ENCODE measurements around the gene RSPO4. TPM values are rescaled to one million over a fixed set of nuclear protein-coding genes. Genes with fewer than 3 reads are reported as not detected.

Gene RSPO4
- total and polyA plus RNA-seq, 9 of the 15 experiments (the other 6 are each of a cell fraction or from before 2014, with no cell fraction given): 0.04 to 0.34 TPM; not detected in 7

DNA sequence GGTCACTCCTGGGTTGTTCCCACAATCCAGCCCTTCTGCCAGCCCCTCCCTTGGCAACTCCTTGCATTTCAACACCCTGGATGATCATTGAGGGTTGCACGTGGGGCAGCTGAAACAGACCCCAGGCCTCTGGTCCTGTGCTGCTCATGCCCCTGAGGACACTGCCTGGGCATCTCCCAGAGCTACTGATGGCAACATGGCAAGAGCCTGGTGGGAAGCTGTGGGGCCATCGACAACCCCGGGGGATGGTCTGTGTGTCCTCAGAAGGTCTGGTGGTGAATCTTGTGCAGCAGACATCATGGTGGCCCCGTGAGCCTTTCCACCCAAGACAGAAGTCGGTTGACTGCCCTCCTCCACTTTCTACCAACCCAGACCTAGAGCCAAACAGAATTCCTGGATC is 81.0 kb downstream of the RSPO4 start:
- Histone ChIP-seq H3K9me1 (ENCODE audit: control insufficient read depth, insufficient read depth, low read length) (no peaks in the 10 kb centered on the region), H3K4me3 (no peak overlapping the region), H4K20me1 (replicated peaks; ENCODE audit: control insufficient read depth, insufficient read depth, low read length) (no peaks in the 10 kb centered on the region), H3K27me3 (ENCODE audit: control insufficient read depth in 2 of 2, insufficient read depth in 2 of 2, low read length in 2 of 2) (peaks cover 0 to 32% of the 10 kb centered on the region in 2 experiments; a peak in 2 of 5 replicates), H3K4me2 (ENCODE audit: insufficient read depth, low read length) (no peak overlapping the region), H3K27ac (ENCODE audit: extremely low read depth, low read depth, low read length) (no peak overlapping the region), H3K9ac (ENCODE audit: insufficient read depth in 1 of 2, low read depth in 2 of 2, low read length in 2 of 2) (no peak overlapping the region), H3K36me3 (ENCODE audit: control insufficient read depth, insufficient read depth, low read length) (no peaks in the 10 kb centered on the region), H3K79me2 (ENCODE audit: control insufficient read depth, insufficient read depth, low read length) (no peaks in the 10 kb centered on the region), H3K9me3 (replicated peaks; ENCODE audit: control insufficient read depth, insufficient read depth, low read depth, low read length) (no peaks in the 10 kb centered on the region), H2AFZ (ENCODE audit: low read depth, low read length) (no peak overlapping the region), H3K4me1 (replicated peaks in 1 of 2; ENCODE audit: control insufficient read depth in 2 of 2, insufficient read depth in 2 of 2, low read length in 2 of 2) (no peaks in the 10 kb centered on the region; a peak in 1 of 5 replicates)
- 10% methylated on average over 3 of the region's 5 CpGs for WGBS (ENCODE audit: insufficient coverage, low coverage, missing lambda C conversion rate)
- intact Hi-C loops (cut with micrococcal nuclease) (no loop called here), in situ Hi-C loops (cut with MboI) (no loop called here)
- no peak for DNase-seq (ENCODE audit: extremely low read depth in 1 of 4, low spot score in 3 of 4)
- TF ChIP-seq ZNF644 (tag; IDR thresholded peaks at IDR 0.05; ENCODE audit: low read depth) (no peak), DMBX1 (CRISPR knock-in tag; IDR thresholded peaks at IDR 0.05; ENCODE audit: borderline replicate concordance) (no peak), CBX8 (IDR thresholded peaks at IDR 0.05; ENCODE audit: borderline replicate concordance, extremely low read depth, low read depth, low read length, poor library complexity, severe bottlenecking) (no peak), DACH1 (IDR thresholded peaks at IDR 0.05; ENCODE audit: partially characterized antibody) (no peak)
- TF ChIP-seq, protein P1, sequence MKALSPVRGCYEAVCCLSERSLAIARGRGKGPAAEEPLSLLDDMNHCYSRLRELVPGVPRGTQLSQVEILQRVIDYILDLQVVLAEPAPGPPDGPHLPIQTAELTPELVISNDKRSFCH (CRISPR knock-in tag; IDR thresholded peaks at IDR 0.05): no peak
- TF ChIP-seq, protein P1 (tag; IDR thresholded peaks at IDR 0.05): no peak
- BruUV-seq (replicated peaks): no TSS peak
- no peak for ATAC-seq
- no peak for FAIRE-seq
- ChIA-PET POLR2A (no interaction called here), CTCF (ENCODE audit: low intra/inter-chr PET ratio) (no interaction called here)
